ENCODE results near the gene GPR31. TPM values are rescaled to one million over a fixed set of nuclear protein-coding genes. Genes with fewer than 3 reads are reported as not detected.

The GPR31 gene
- total RNA-seq, 1 donor from 2014 or later = not detected

DNA sequence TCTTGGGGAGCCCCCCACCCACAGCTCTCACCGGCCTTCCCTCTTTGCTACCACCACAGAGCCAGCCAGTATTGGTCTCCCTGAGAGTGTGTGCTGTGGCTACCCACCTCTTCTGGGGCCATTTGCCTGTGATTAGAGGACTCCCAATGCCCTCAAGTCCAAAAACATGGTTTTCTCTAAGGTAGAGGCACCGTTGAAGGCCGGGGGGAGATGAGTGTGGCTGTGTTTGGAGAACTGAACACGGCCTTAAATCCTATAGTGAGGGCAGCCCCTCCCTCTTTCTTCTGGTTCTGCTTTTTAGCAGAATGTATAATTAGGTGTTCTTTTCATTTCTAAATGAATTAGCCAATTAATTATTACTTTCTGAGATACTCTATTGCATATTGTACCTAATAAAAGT lies 32.4 kb downstream of the GPR31 start:
- no peaks in the 10 kb centered on the region for H3K27me3 Mint-ChIP-seq (ENCODE audit: unreplicated experiment)
- no peak overlapping the region for H3K4me3 Mint-ChIP-seq (ENCODE audit: unreplicated experiment)
- TF ChIP-seq, protein P1, sequence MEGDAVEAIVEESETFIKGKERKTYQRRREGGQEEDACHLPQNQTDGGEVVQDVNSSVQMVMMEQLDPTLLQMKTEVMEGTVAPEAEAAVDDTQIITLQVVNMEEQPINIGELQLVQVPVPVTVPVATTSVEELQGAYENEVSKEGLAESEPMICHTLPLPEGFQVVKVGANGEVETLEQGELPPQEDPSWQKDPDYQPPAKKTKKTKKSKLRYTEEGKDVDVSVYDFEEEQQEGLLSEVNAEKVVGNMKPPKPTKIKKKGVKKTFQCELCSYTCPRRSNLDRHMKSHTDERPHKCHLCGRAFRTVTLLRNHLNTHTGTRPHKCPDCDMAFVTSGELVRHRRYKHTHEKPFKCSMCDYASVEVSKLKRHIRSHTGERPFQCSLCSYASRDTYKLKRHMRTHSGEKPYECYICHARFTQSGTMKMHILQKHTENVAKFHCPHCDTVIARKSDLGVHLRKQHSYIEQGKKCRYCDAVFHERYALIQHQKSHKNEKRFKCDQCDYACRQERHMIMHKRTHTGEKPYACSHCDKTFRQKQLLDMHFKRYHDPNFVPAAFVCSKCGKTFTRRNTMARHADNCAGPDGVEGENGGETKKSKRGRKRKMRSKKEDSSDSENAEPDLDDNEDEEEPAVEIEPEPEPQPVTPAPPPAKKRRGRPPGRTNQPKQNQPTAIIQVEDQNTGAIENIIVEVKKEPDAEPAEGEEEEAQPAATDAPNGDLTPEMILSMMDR (IDR thresholded peaks at IDR 0.05; ENCODE audit: unreplicated experiment) = no peak

DNA sequence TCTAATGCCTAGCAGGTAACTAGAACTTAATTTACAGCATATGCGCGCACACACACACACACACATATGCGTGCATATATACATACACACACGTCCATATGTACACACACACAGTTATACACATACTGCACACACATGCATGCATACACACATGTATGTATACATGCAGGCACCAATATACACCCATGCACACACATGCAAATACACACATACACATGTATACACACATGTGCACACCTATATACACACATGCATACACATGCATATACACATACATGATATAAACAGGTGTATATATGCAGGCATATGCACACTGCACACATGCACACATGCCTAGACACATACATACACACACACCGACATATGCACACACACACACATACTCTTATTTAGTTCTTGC lies 33.0 kb downstream of the GPR31 start:
- DNase-seq (ENCODE audit: low spot score) = no peak
- Mint-ChIP-seq H3K4me1 (ENCODE audit: unreplicated experiment) (peaks cover 21% of the 10 kb centered on the region), H3K27me3 (ENCODE audit: unreplicated experiment) (no peaks in the 10 kb centered on the region), H3K36me3 (ENCODE audit: low read depth, unreplicated experiment) (no peaks in the 10 kb centered on the region), H3K9me3 (ENCODE audit: unreplicated experiment) (no peaks in the 10 kb centered on the region), H3K4me3 (ENCODE audit: unreplicated experiment) (no peak overlapping the region), H3K27ac (ENCODE audit: unreplicated experiment) (no peak overlapping the region)
- TF ChIP-seq, protein P1 (IDR thresholded peaks at IDR 0.05; ENCODE audit: unreplicated experiment) = no peak

More for the DNA sequence above, 32.4 kb downstream of the GPR31 start:
- Mint-ChIP-seq H3K27ac (ENCODE audit: unreplicated experiment) (no peak overlapping the region), H3K9me3 (ENCODE audit: unreplicated experiment) (no peaks in the 10 kb centered on the region), H3K4me1 (ENCODE audit: unreplicated experiment) (peaks cover 21% of the 10 kb centered on the region), H3K36me3 (ENCODE audit: low read depth, unreplicated experiment) (no peaks in the 10 kb centered on the region)
- DNase-seq (ENCODE audit: low spot score) = no peak

DNA sequence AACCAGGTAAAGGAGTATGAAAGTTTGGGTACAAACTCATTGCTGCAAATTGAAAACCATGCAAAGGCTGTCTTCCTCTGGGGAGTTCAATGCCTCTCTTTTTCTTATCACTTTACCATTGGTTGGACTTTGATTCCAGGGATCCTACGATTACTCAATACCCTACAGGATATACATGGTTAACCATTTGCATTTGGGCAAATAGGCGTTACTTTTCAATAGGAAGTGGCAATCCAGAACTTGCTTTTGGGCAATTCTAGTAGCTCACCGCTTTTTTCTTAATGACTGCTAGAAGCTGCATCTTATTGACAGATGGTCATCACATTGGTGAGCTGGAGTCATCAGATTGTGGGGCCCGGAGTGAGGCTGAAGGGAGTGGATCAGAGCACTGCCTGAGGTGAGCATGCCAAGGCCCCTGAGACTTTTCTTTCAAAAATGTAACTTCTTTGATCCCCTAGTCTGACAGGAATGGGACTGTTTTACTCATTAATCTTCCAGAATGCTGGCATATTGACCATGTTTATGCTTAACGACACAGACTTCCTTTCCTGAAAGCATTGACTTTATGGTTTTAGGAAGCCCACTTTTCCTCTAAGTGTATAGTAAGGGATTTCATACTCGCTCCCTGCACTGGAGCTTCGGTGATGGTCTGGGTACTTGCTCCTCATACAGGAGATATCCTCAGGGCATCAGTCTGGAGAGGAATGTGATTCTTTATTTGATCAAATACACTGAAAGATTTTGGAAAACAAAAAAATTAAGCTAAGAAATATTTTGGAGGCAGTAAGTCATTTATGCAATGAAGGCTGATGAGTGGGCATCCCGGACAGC lies 34.7 kb downstream of the GPR31 start, which contains the start of gene CCR6:
TSS of gene CCR6 (plus strand) at position 270 of the 831 bp plus-strand sequence. CDS start 13,039 bp downstream, outside the sequence.
- H3K4me1 Mint-ChIP-seq (ENCODE audit: unreplicated experiment) = peaks cover 21% of the 10 kb centered on the region

DNA sequence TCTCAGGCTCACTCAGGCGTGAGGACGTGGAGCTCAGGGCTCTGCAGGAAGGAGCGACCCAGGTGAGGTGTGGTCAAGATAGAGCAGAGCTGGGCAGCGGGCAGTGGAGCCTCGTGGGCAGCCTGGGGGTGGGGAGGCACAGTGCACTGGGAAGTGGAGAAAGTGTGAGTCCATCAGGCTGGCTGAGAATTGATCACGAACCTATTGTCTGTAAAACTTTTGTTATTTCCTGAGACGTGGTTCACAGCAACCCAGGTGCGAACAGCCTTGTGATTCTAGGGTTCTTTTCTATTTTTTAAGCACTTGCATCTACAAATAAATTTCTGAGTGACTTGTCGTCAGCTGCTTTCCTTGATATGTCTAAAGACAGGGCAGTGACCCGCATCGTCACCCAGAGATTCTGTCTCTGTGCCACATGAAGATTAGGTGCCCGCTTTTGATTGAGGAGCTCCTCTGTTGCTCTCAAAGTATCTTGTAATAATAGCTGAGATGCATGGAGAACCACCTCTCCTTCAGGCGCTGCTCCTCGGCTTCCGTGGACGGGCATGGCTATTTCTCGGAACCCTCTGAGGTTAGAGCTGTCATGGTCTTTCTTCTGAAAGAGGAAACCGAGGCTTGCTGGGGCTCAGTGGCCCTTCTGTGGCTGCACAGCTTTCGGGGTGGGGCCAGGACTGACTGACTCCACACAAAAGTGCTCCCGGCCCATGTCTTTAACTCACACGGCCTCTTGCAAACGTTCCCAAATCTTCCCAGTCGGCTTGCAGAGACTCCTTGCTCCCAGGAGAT lies 35.5 kb downstream of the GPR31 start:
- H3K4me3 Mint-ChIP-seq (ENCODE audit: unreplicated experiment) = no peak overlapping the region
- peaks cover 3% of the 10 kb centered on the region for H3K27me3 Mint-ChIP-seq (ENCODE audit: unreplicated experiment)
- no peaks in the 10 kb centered on the region for H3K9me3 Mint-ChIP-seq (ENCODE audit: unreplicated experiment)
- no peak for DNase-seq (ENCODE audit: low spot score)
- H3K4me1 Mint-ChIP-seq (ENCODE audit: unreplicated experiment) = peaks cover 21% of the 10 kb centered on the region
- TF ChIP-seq, protein P1 (IDR thresholded peaks at IDR 0.05; ENCODE audit: unreplicated experiment) = no peak
- H3K36me3 Mint-ChIP-seq (ENCODE audit: low read depth, unreplicated experiment) = no peaks in the 10 kb centered on the region
- no peak overlapping the region for H3K27ac Mint-ChIP-seq (ENCODE audit: unreplicated experiment)

More for the DNA sequence above, 34.7 kb downstream of the GPR31 start, which contains the start of gene CCR6:
- Mint-ChIP-seq H3K27ac (ENCODE audit: unreplicated experiment) (no peak within 1 kb of the TSS), H3K36me3 (ENCODE audit: low read depth, unreplicated experiment) (no peaks in the 10 kb centered on the region), H3K27me3 (ENCODE audit: unreplicated experiment) (peaks cover 3% of the 10 kb centered on the region), H3K4me3 (ENCODE audit: unreplicated experiment) (no peak within 1 kb of the TSS), H3K9me3 (ENCODE audit: unreplicated experiment) (no peaks in the 10 kb centered on the region)
- TF ChIP-seq, protein P1 (IDR thresholded peaks at IDR 0.05; ENCODE audit: unreplicated experiment) = no peak
- DNase-seq (ENCODE audit: low spot score) = no peak

Data from endothelial cell (in vitro differentiated cells).